ENCODE data around the gene EDC4.

DNA sequence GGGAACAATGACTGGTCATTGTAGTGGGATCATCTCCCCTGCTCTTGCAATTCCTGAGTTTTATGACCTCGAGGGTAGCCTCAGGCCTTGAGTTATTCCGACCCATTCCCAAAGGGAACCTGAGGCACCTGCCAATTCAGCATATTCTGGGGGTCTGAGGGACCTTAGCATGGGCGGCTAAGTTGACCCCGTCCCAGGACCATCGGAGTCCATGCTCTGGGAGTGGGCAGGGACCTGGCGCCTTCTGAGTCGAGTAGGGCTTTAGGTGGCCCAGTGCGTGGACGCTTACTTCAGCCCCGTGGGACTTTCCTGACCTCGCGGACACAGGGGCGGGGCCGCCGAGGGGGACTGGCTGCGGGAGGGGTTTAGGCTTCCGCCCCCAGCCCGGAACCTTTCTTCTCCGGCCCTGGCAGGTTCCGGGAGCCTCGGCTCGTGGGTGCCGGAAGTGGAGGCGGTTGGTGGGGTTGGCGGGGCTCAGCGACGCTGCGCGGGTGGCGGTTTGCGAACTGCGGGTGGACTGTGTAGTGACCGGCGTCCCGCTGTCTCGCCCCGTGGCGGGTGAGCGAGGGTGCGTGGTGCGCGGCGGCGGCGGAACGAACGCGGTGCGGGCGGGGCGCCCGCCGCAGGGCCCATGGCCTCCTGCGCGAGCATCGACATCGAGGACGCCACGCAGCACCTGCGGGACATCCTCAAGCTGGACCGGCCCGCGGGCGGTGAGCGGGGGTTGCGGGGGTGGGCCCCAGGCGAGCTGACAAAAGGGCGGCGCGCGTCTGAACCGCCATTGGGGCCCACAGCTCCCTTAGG is at the start of gene EDC4:
- TF ChIP-seq CTCF (conservative IDR thresholded peaks at IDR 0.05; ENCODE audit: low read depth, low read length) (no peak), EZH2 (IDR thresholded peaks at IDR 0.05; ENCODE audit: borderline replicate concordance, low read depth, low read length, poor library complexity, severe bottlenecking) (no peak)

Data from A673 (cell line).